Measurements from ENCODE around the gene HSPB8.

Gene HSPB8

DNA sequence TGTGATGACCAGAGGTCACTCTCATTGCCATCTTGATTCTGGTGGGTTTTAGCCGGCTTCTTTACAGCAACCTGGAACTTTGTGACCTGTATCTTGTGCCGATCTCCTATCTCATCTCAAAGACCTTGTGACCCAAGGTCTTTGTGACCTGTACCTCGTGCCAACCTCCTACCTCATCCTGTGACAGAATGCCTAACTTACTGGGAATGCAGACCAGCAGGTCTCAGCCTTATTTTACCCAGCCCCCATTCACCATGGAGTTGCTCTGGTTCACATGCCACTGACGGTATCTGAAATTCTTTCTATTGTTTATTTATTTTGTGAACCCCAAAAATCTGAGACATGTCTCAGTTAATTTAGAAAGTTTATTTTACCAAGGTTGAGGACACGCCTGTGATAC, 7.4 kb upstream of the HSPB8 start:
- DNase-seq = no peak

- no peak for DNase-seq
Observed at GRCh38 chr12:119171691-119172425, 6.9 kb upstream of the HSPB8 start.

DNA sequence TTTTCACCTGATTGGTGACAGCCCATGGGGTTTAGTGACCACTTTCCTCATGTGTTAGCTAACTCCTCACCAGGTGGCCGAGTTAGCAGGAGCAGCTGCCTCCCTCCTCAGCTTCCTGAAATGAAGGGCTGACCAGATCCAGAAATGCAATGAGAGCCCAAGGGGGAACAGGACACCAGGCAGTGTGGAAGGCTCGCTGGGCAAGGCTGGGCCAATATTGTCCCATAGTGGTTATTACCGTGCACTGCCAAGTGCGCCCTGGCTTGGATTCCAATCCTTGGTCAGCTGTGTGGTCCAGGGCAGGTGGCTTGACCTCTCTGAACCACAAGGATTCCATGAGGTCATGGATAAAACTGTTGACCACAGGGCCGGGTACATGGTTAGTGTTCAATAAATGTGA, 3.6 kb upstream of the HSPB8 start:
- no peak for DNase-seq

- no peak for DNase-seq
Observed at GRCh38 chr12:119176267-119177055, 2.3 kb upstream of the HSPB8 start.

- no peak for DNase-seq
Observed at GRCh38 chr12:119177056-119177325, 1.7 kb upstream of the HSPB8 start.

DNA sequence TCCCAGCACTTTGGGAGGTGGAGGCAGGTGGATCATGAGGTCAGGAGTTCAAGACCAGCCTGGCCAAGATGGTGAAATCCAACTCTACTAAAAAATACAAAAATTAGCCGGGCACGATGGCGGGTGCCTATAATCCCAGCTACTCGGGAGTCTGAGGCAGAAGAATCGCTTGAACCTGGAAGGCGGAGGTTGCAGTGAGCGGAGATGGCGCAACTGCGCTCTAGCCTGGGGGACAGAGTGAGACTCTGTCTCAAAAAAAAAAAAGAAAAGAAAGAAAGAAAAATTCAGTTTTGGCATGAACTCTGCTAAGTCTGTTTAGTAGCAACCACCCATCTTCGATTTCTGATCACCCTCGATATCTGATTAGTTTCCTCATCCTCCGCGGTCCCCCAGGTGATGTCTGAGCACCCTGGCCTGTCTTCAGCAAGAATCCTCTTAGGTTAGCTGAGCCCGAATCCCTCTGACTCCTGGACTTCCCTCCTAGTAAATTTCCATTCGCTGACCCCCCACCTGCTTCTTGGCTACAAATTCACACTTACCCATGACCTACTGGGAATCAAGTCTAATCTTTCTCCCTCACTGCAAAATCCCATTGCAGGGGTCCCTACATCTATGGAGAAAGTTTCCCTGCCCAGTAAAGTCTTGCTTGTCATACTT, 879 bp upstream of the HSPB8 start:
- no peak for DNase-seq

- no peak for DNase-seq
Observed at GRCh38 chr12:119179335-119180021, 747 bp downstream of the HSPB8 start.

GRCh38 chr12:119180380-119181040, 1.8 kb downstream of the HSPB8 start:
- DNase-seq = no peak

GRCh38 chr12:119181202-119181601, 2.5 kb downstream of the HSPB8 start:
- DNase-seq = no peak

DNA sequence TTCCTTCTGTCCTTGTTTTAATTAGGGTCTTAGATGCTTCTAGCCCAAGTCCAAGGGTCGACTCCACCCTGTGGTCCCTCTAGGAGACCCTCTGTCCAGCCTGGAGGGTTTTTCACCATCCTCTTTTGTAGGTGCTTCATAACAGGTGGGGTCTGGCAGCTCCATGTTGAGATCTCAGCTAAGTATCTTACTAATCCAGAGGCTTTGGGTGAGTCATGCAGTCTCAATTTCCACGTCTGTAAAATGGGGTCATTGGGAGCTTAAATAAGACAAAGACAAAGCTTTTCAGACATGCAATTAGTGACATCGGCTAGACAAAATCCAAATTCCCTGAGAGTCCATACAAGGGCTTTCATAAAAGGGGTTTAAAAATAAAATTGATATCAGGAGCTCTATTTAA, 3.2 kb downstream of the HSPB8 start:
- no peak for DNase-seq

GRCh38 chr12:119182701-119183493, 4.2 kb downstream of the HSPB8 start:
- DNase-seq = no peak

GRCh38 chr12:119183942-119184695, 5.4 kb downstream of the HSPB8 start:
- no peak for DNase-seq

DNA sequence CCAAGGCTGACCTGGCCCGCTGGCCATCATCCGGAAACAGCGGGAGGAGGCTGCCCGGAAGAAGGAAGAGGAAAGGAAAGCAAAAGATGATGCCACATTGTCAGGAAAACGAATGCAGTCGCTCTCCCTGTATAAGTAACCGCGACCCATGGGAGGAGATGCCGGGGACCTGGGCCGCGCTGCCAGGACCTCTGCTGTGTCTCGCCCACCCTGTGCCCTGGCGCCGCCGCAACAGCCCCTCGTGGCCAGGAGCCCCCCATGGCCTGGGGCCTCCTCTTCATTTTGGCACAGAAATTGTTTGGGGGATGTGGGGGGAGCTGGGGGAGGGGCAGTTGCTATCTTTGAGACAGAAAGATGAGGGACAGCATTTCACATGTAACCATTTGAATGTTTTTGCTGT, 16.5 kb downstream of the HSPB8 start:
- DNase-seq = no peak

GRCh38 chr12:119198440-119198839, 19.7 kb downstream of the HSPB8 start:
- no peak for DNase-seq

GRCh38 chr12:119200601-119201000, 21.9 kb downstream of the HSPB8 start:
- no peak for DNase-seq

DNA sequence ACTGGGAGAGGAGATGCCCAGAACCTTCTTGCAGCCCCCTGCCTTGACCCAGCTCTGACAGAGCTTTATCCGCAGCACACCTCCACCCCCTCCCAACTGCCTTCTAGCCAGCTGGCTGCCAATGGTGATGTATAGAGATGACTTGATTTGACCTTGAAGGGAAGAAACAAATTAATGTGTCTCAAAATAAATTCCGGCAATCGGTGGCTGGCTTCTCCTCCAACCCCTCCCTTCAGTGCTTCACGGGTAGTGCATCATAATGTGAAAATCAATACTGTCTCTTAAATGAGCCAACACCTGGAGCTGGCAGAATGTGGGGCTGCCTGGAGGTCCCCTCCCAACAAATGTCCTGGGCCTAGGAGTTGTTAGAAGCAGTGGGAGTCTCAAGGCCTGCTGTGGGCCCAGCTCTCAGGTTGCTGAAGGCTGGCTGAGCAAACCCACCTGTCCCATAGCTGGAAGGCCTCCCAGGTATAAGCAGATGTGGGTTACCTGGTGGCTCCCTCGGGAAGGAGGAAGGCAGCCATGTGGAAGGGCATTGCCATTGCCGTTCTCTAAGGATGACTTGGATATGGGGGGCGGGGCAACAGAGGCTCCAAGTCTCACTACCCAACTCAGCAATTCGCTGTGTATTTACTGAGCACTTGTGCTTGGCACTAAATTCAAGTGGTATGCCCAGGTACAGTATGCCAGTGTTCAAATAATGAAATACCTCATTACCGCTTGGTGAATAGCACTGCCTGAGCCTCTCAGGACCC, 23.2 kb downstream of the HSPB8 start:
- DNase-seq = no peak

GRCh38 chr12:119202544-119202943, 23.8 kb downstream of the HSPB8 start:
- DNase-seq = no peak

- no peak for DNase-seq
Observed at GRCh38 chr12:119204131-119204530, 25.4 kb downstream of the HSPB8 start.

DNA sequence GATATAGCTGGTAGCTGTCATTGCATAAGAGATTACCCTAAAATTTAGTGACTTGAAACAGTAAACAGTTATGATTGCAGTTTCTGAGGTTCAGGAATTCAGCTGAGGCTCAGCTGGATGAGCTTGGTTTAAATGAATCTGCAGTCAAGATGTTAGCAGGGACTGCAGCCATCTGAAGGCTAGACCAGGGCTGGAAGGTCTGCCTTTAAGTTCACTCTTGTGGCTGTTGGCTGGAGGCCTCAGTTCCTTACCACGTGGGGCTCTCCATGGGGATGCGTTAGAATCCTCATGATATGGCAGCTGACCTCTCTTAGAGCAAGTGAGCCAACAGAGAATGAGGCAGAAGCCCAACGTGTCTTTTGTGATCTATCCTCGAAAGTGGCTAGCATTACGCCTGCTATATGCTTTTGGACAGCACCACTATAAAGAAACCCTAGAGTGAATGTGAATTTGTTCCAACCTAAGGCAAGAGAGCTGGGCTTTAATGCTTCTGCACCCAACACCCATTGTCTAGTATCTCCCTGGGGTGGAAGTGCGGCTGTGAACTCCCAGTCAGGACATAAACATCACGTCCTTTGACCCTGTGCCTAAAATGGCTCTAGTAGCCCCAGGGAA, 26.0 kb downstream of the HSPB8 start:
- no peak for DNase-seq
